ENCODE measurements around the gene COP1.

- TF ChIP-seq CTCF (IDR thresholded peaks at IDR 0.05; ENCODE audit: low read depth, low read length) (no peak), MAX (IDR thresholded peaks at IDR 0.05; ENCODE audit: low read depth, low read length) (no peak)
Measured at GRCh38 chr1:176205332-176205914, 1.7 kb downstream of the COP1 start.

All from NB4 (cell line).